ENCODE measurements around the gene LHCGR.
A peak's percentile ranks its signal among the peaks of the same experiment; 100 is the strongest.
"Not testable (repeated sequence)": the region's sequence is repeated elsewhere in the genome, so short reads cannot be mapped to it uniquely, and the experiment has no call there.

LHCGR gene

DNA sequence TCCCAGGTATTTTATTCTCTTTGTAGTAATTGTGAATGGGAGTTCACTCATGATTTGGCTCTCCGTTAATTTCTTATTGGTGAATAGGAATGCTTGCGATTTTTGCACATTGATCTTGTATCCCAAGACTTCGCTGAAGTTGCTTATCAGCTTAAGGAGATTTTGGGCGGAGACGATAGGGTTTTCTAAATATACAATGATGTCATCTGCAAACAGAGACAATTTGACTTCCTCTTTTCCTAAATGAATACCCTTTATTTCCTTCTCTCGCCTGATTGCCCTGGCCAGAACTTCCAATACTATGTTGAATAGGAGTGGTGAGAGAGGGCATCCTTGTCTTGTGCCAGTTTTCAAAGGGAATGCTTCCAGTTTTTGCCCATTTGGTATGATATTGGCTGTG is 51.9 kb downstream of the LHCGR start:
- not testable (repeated sequence) for DNase-seq

DNA sequence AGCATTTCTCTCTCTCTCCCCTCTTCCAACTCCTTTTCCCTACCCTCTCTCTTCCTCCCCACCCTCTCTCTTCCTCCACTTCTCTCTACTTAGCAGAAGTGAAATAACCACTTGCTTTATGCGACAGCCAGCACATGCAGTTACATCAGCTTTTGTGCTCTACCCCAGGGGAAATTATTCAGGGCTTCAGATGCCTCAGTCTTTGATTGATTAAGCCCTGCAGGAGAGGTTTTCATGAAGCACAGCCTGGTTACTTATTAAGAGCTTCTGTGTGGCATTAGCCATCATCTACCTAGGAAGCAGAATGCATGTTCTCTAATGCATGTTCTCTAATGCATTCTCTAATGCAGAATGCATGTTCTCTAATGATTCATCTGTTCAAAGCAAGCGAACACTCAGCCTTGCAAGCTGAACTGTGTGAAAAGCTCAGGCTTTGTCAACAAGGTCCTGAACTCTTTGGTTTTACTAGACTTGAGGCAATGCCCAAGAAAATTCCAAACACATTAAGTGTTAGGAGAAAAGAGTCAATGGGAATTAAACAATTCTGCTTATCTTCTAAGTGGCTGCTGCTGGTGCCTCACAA is 56.1 kb downstream of the LHCGR start:
- no peak for DNase-seq

DNA sequence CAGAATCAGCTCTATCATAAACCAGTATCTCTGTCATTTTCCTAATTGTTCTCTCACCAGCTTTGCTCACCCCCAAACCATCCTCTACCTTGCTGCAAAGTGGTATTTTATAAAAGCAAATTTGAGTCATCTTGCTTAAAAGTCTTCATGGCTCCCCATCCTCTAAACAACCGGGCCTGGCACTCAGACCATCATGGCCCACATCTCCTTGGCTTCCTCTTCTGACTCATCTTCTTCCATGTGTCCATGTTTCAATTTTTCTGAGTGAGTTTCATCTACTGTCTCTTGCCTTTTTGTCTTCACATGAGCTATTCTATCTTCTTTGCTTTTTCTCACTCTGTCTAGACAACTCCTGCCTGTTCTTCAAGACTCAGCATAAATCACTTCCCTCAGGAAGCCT is 58.6 kb downstream of the LHCGR start:
- DNase-seq = no peak

- DNase-seq = no peak
Measured at GRCh38 chr2:48695991-48696390, 59.5 kb downstream of the LHCGR start.

GRCh38 chr2:48694149-48694548 is 61.4 kb downstream of the LHCGR start:
- DNase-seq = no peak

DNA sequence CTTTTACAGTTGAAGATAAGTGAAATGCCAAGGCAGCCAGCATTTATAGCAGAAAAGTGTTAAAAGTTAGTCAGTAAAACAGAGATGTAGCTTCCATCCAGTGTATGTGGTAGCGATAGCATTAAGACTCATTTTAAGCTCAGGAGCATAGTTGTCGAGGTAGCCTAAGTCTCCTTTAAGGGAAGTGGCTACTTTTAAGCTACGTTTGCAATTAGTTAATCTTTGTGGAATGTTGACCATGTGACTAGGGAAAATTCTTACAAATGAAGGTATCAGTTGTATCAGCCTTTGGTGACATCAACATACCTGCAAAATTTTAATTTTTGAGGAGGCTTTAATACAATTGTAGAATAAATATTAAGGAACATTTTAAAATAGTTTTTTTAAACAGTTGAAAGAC is 61.9 kb downstream of the LHCGR start:
- DNase-seq = no peak

DNA sequence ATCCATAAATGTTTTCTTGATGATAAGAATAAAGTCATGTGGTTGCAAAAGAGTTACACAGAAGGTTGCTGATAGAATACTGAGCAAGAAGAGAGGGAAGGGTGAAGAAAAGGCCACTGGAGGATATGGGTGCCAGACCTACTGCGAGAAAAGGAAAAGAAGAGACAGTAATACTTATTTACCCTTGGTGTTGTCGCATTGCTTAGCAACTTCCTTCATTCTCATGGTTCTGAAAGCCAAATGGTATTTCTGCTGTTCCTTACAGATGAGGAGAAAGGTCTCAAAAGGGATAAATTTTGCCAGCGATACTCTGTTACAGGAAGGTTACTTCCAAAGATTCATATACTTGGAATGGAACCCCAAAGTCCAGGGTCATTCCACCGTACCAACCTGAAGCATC is 62.5 kb downstream of the LHCGR start:
- DNase-seq = no peak

- DNase-seq = no peak
Measured at GRCh38 chr2:48691935-48692691, 63.4 kb downstream of the LHCGR start.

GRCh38 chr2:48685126-48685525 is 70.4 kb downstream of the LHCGR start:
- no peak for DNase-seq

- no peak for DNase-seq
Measured at GRCh38 chr2:48677450-48677849, 78.1 kb downstream of the LHCGR start.

- no peak for DNase-seq
Measured at GRCh38 chr2:48674933-48675332, 80.6 kb downstream of the LHCGR start.

- no peak for DNase-seq
Measured at GRCh38 chr2:48673581-48673980, 81.9 kb downstream of the LHCGR start.

DNA sequence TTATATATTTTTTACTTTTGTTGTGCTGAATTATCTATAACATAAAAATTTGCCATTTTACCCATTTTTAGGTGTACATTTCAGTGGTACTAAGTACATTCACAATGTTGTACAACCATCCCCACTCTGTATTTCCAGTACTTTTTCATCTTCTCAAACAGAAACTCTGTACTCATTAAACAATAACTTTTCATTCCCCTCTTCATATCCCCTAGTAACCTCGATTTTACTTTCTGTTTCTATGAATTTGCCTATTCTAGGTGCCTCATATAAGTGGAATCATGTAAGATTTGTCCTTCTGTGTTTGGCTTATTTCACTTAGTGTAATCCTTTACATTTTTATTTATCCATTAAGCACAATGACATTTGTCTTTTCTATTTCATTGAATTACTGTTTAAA is 86.5 kb downstream of the LHCGR start:
- DNase-seq = no peak

DNA sequence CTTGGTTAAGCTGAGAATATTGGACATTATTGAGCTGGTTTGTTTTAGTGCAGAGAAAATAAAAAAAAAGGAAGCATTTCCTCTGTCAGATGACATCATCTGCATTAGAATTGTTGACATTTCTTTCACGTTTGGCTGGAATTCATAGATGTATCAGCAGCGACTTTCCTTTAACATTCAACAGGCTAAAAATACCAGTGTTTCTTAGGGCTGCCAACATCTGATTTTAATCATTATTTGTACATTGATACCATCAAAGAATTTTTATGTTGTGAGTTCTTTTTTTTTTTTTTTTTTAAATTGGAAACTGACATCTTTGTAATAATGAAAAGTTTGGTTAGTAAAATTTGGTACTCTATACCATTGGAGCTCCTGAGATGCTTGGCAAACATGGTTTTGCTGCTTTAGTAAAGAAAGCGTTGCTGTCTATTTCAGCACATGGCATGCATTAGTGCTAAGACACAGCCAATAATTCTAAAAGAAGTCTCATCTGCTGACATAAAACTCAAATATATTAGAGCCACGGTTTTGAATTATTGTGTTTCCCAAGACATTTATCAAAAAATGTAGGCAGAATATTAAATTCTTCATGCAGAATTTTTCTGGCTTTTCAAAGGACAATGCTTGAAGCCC is 104.2 kb downstream of the LHCGR start:
- peak in 1 of 2 experiments; percentile 26 for DNase-seq

GRCh38 chr2:48638261-48638660 is 117.3 kb downstream of the LHCGR start:
- DNase-seq = no peak
